Measurements from ENCODE around the gene ESPL1. TPM values are rescaled to one million over a fixed set of nuclear protein-coding genes. Genes with fewer than 3 reads are reported as not detected.

The ESPL1 gene
- total RNA-seq, result 10 to 100 TPM in 3 of 8 experiments, under 1 TPM in 5; 0.50 to 15.2 (median 0.66) TPM

GRCh38 chr12:53267999-53268629, at the start of gene ESPL1:
Gene ESPL1 (plus strand): TSS chr12:53268299. CDS start chr12:53268767, 468 bp downstream.
- Histone ChIP-seq H3K4me1 (replicated peaks in 1 of 2) (peaks cover 0 to 5% of the 10 kb centered on the region in 2 donors), H3K27ac (no peak within 1 kb of the TSS), H3K4me3 (peak within 1 kb of the TSS; percentile 51 to 95 (median 63))
- peak; percentile 94 to 97 (median 96) for ATAC-seq (replicated peaks in 6 of 8)
- in situ Hi-C loops (cut with MboI; ENCODE audit: low pct_unique_long_range_greater_than_20kb in 2 of 9, low sequenced_read_pairs in 9 of 9, unreplicated experiment in 9 of 9), result no loop called here
- WGBS, 10 experiments, result 0 to 2% (median 0%) methylated on average over 1 to 32 of the region's 58 CpGs; no CpG with 5 or more reads in 1 of the 10 experiments

GRCh38 chr12:53218551-53219291, 49.4 kb upstream of the ESPL1 start:
- H3K27ac ChIP-seq, result no peak overlapping the region
- WGBS, 10 experiments, result 4 to 60% (median 24%) methylated on average over 1 to 4 of the region's 30 CpGs; no CpG with 5 or more reads in 3 of the 10 experiments
- in situ Hi-C loops (cut with MboI; ENCODE audit: low pct_unique_long_range_greater_than_20kb in 2 of 9, low sequenced_read_pairs in 9 of 9, unreplicated experiment in 9 of 9), result loop anchor here in 2 of 9 experiments (10.0 kb wide), 1 partner anchor 66 kb away; no protein-coding TSS in a partner anchor
- peak overlapping the region in 4 of 5 donors; percentile 41 to 51 (median 44) for H3K4me3 ChIP-seq
- no peak for ATAC-seq (replicated peaks in 6 of 8)
- peaks cover 25 to 47% of the 10 kb centered on the region in 2 donors for H3K4me1 ChIP-seq (replicated peaks in 1 of 2)

GRCh38 chr12:53219292-53219955, 48.7 kb upstream of the ESPL1 start:
- peak overlapping the region; percentile 41 to 51 (median 43) for H3K4me3 ChIP-seq
- peaks cover 32 to 54% of the 10 kb centered on the region in 2 donors for H3K4me1 ChIP-seq (replicated peaks in 1 of 2)
- peak in 1 of 8 experiments; percentile 2 for ATAC-seq (replicated peaks in 6 of 8)
- peak overlapping the region in 1 of 2 donors; percentile 12 for H3K27ac ChIP-seq
- WGBS, 10 experiments, result 0 to 16% (median 7%) methylated on average over 1 to 14 of the region's 27 CpGs; no CpG with 5 or more reads in 4 of the 10 experiments
- in situ Hi-C loops (cut with MboI; ENCODE audit: low pct_unique_long_range_greater_than_20kb in 2 of 9, low sequenced_read_pairs in 9 of 9, unreplicated experiment in 9 of 9), result loop anchor here in 2 of 9 experiments (10.0 kb wide), 1 partner anchor 65 kb away; no protein-coding TSS in a partner anchor

GRCh38 chr12:53219956-53220693, 48.0 kb upstream of the ESPL1 start:
- Histone ChIP-seq H3K27ac (peak overlapping the region; percentile 52 to 85), H3K4me1 (replicated peaks in 1 of 2) (peaks cover 38 to 61% of the 10 kb centered on the region in 2 donors), H3K4me3 (peak overlapping the region; percentile 41 to 51 (median 43))
- in situ Hi-C loops (cut with MboI; ENCODE audit: low pct_unique_long_range_greater_than_20kb in 2 of 9, low sequenced_read_pairs in 9 of 9, unreplicated experiment in 9 of 9), result loop anchor here in 2 of 9 experiments (10.0 kb wide), 1 partner anchor 65 kb away; no protein-coding TSS in a partner anchor
- peak; percentile 4 to 31 (median 8) for ATAC-seq (replicated peaks in 6 of 8)
- 0 to 7% (median 1%) methylated on average over 2 to 8 of the region's 53 CpGs; no CpG with 5 or more reads in 6 of the 10 experiments for WGBS, 10 experiments

- ATAC-seq (replicated peaks in 6 of 8), result peak; percentile 62 to 80 (median 76)
- 0 to 4% (median 0%) methylated on average over 1 to 7 of the region's 42 CpGs; no CpG with 5 or more reads in 5 of the 10 experiments for WGBS, 10 experiments
- in situ Hi-C loops (cut with MboI; ENCODE audit: low pct_unique_long_range_greater_than_20kb in 2 of 9, low sequenced_read_pairs in 9 of 9, unreplicated experiment in 9 of 9), result no loop called here
- Histone ChIP-seq H3K4me3 (peak overlapping the region; percentile 41 to 51 (median 43)), H3K27ac (peak overlapping the region; percentile 85 to 93), H3K4me1 (replicated peaks in 1 of 2) (peaks cover 41 to 66% of the 10 kb centered on the region in 2 donors)
Measured at GRCh38 chr12:53220694-53221202, 47.4 kb upstream of the ESPL1 start.

GRCh38 chr12:53221203-53222080, 46.7 kb upstream of the ESPL1 start:
- peak overlapping the region; percentile 85 to 93 for H3K27ac ChIP-seq
- peak; percentile 13 to 78 (median 73) for ATAC-seq (replicated peaks in 6 of 8)
- 0 to 22% (median 10%) methylated on average over 1 to 8 of the region's 72 CpGs; no CpG with 5 or more reads in 6 of the 10 experiments for WGBS, 10 experiments
- in situ Hi-C loops (cut with MboI; ENCODE audit: low pct_unique_long_range_greater_than_20kb in 2 of 9, low sequenced_read_pairs in 9 of 9, unreplicated experiment in 9 of 9), result no loop called here
- H3K4me1 ChIP-seq (replicated peaks in 1 of 2), result peaks cover 41 to 66% of the 10 kb centered on the region in 2 donors
- H3K4me3 ChIP-seq, result peak overlapping the region; percentile 41 to 51 (median 43)

GRCh38 chr12:53222170-53222721, 45.9 kb upstream of the ESPL1 start:
- no peak for ATAC-seq (replicated peaks in 6 of 8)
- peak overlapping the region; percentile 41 to 51 (median 43) for H3K4me3 ChIP-seq
- peaks cover 41 to 62% of the 10 kb centered on the region in 2 donors for H3K4me1 ChIP-seq (replicated peaks in 1 of 2)
- H3K27ac ChIP-seq, result peak overlapping the region; percentile 85 to 93
- in situ Hi-C loops (cut with MboI; ENCODE audit: low pct_unique_long_range_greater_than_20kb in 2 of 9, low sequenced_read_pairs in 9 of 9, unreplicated experiment in 9 of 9), result no loop called here
- 0 to 21% (median 12%) methylated on average over 1 to 2 of the region's 5 CpGs; no CpG with 5 or more reads in 2 of the 10 experiments for WGBS, 10 experiments

- WGBS, 10 experiments, result 0 to 90% (median 40%) methylated on average over 1 to 2 of the region's 4 CpGs; no CpG with 5 or more reads in 3 of the 10 experiments
- Histone ChIP-seq H3K27ac (peak overlapping the region; percentile 11 to 25), H3K4me1 (replicated peaks in 1 of 2) (peaks cover 41 to 57% of the 10 kb centered on the region in 2 donors), H3K4me3 (no peak overlapping the region)
- in situ Hi-C loops (cut with MboI; ENCODE audit: low pct_unique_long_range_greater_than_20kb in 2 of 9, low sequenced_read_pairs in 9 of 9, unreplicated experiment in 9 of 9), result no loop called here
- ATAC-seq (replicated peaks in 6 of 8), result no peak
Measured at GRCh38 chr12:53222806-53223261, 45.3 kb upstream of the ESPL1 start.

- in situ Hi-C loops (cut with MboI; ENCODE audit: low pct_unique_long_range_greater_than_20kb in 2 of 9, low sequenced_read_pairs in 9 of 9, unreplicated experiment in 9 of 9), result no loop called here
- peak overlapping the region in 1 of 2 donors; percentile 25 for H3K27ac ChIP-seq
- H3K4me3 ChIP-seq, result no peak overlapping the region
- H3K4me1 ChIP-seq (replicated peaks in 1 of 2), result peaks cover 41 to 51% of the 10 kb centered on the region in 2 donors
- WGBS, 10 experiments, result 0 to 67% methylated on average over 1 to 2 of the region's 16 CpGs; no CpG with 5 or more reads in 8 of the 10 experiments
- no peak for ATAC-seq (replicated peaks in 6 of 8)
Measured at GRCh38 chr12:53223389-53224060, 44.6 kb upstream of the ESPL1 start.

GRCh38 chr12:53224061-53224896, 43.8 kb upstream of the ESPL1 start:
- in situ Hi-C loops (cut with MboI; ENCODE audit: low pct_unique_long_range_greater_than_20kb in 2 of 9, low sequenced_read_pairs in 9 of 9, unreplicated experiment in 9 of 9), result no loop called here
- 80 to 81% methylated on average over 2 to 3 of the region's 11 CpGs; no CpG with 5 or more reads in 8 of the 10 experiments for WGBS, 10 experiments
- peaks cover 36 to 44% of the 10 kb centered on the region in 2 donors for H3K4me1 ChIP-seq (replicated peaks in 1 of 2)
- H3K27ac ChIP-seq, result no peak overlapping the region
- no peak for ATAC-seq (replicated peaks in 6 of 8)
- H3K4me3 ChIP-seq, result no peak overlapping the region
